A673 (cell line): ENCODE data around the gene MORN1.

Source experiments
- CTCF ChIP-seq: fragments of 300-800, 200-600 bp; sonication (generic); conservative IDR thresholded peaks from 2 replicates; pipeline ENCODE4 v1.5.1; 2017; ENCODE audit warnings: low read depth, mild to moderate bottlenecking, antibody characterized with exemption, low read length, moderate library complexity, mixed read lengths
- EZH2 ChIP-seq: fragments of 200-600 bp; sonication (generic); IDR thresholded peaks from 2 replicates; pipeline ENCODE4 v1.6.1; 2017; ENCODE audit warnings: borderline replicate concordance, low read depth, mild to moderate bottlenecking, mixed read lengths, antibody characterized with exemption, low read length; ENCODE audit not compliant: poor library complexity, severe bottlenecking

DNA sequence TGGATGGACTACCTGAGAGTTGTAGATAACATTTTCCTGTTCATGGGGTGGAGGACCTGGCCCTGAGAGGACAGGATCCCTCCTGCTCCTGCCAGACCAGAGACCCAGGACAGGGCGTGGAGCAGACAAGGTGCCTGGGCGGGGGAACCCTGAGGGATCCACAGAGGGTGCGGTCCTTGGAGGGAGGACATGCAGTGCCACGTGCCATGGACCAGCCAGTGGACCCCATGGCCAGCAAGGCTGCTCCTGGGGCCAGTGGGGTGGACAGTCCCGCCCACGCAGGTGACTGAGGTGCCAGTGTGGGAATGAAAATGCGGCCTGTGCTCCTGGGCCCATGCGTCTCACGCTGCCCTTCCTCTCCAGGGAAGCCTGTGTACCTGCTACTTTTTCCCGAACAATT, 3.9 kb upstream of the MORN1 start:
- TF ChIP-seq CTCF: no peak
- TF ChIP-seq EZH2: no peak
